Left ventricle myocardium inferior (tissue), 1 donor: Measurements from ENCODE around the gene MYO5B. TPM values are rescaled to one million over a fixed set of nuclear protein-coding genes. Genes with fewer than 3 reads are reported as not detected.

Experiments
- DNase-seq: peaks from one replicate; pipeline ENCODE4 v3.0.0-alpha.2; 2020
- H3K27ac ChIP-seq: fragments of 200-600 bp; replicated peaks from 2 replicates; pipeline ENCODE4 v1.8.0; 2021
- H3K27me3 ChIP-seq: fragments of 200-600 bp; 2 replicates; pipeline ENCODE4 v1.8.0; 2021; ENCODE audit warnings: low read depth
- H3K36me3 ChIP-seq: fragments of 200-600 bp; 2 replicates; pipeline ENCODE4 v1.8.0; 2021
- H3K4me1 ChIP-seq: fragments of 200-600 bp; 2 replicates; pipeline ENCODE4 v1.8.0; 2021
- H3K4me3 ChIP-seq: fragments of 200-600 bp; 2 replicates; pipeline ENCODE4 v1.8.0; 2021; ENCODE audit warnings: mild to moderate bottlenecking, moderate library complexity
- H3K9me3 ChIP-seq: fragments of 200-600 bp; replicated peaks from 2 replicates; pipeline ENCODE4 v1.8.0; 2021
- CTCF ChIP-seq: fragments of 200-600 bp; IDR thresholded peaks from 2 replicates; pipeline ENCODE4 v1.8.0; 2021; ENCODE audit warnings: antibody characterized with exemption, mild to moderate bottlenecking, borderline replicate concordance
- intact Hi-C: fragments of 100-400 bp; cut with micrococcal nuclease; formaldehyde crosslinking; loops from one replicate; pipeline ENCODE4 v1.11.0; 2022
- total RNA-seq: library from RNA; stranded (reverse); fragmentation: NEBNext Ultra II Directional; extraction: Animal tissue kit (Norgen Biotek cat#: 25700); gene quantifications from one replicate; pipeline ENCODE4 v1.2.1, GENCODE V29; 2021
- donor health status: DM: no; HTN: yes; CAD: no; lungs with severe emphysema.

MYO5B gene
- total RNA-seq, 1 donor from 2014 or later: 0.44 TPM

- Histone ChIP-seq H3K27ac (no peak overlapping the region), H3K27me3 (peaks cover 70% of the 10 kb centered on the region), H3K4me3 (no peak overlapping the region), H3K9me3 (no peaks in the 10 kb centered on the region), H3K36me3 (no peaks in the 10 kb centered on the region), H3K4me1 (no peaks in the 10 kb centered on the region)
- no peak for DNase-seq
- intact Hi-C loops: no loop called here
- TF ChIP-seq CTCF: no peak
Observed at GRCh38 chr18:50127516-50128210, 67.3 kb downstream of the MYO5B start.

GRCh38 chr18:50126471-50126870 is 68.5 kb downstream of the MYO5B start:
- no peaks in the 10 kb centered on the region for H3K36me3 ChIP-seq
- H3K4me3 ChIP-seq: no peak overlapping the region
- no peaks in the 10 kb centered on the region for H3K4me1 ChIP-seq
- H3K27ac ChIP-seq: no peak overlapping the region
- no peaks in the 10 kb centered on the region for H3K9me3 ChIP-seq
- peaks cover 62% of the 10 kb centered on the region for H3K27me3 ChIP-seq
- DNase-seq: no peak
- no peak for TF ChIP-seq CTCF
- intact Hi-C loops: no loop called here

- TF ChIP-seq CTCF: no peak
- Histone ChIP-seq H3K36me3 (no peaks in the 10 kb centered on the region), H3K4me3 (no peak overlapping the region), H3K27ac (no peak overlapping the region), H3K4me1 (no peaks in the 10 kb centered on the region), H3K27me3 (peaks cover 64% of the 10 kb centered on the region), H3K9me3 (no peaks in the 10 kb centered on the region)
- intact Hi-C loops: no loop called here
- DNase-seq: no peak
Observed at GRCh38 chr18:50125456-50125855, 69.5 kb downstream of the MYO5B start.

GRCh38 chr18:50119296-50119695 is 75.7 kb downstream of the MYO5B start:
- intact Hi-C loops: no loop called here
- no peak overlapping the region for H3K4me3 ChIP-seq
- no peak for TF ChIP-seq CTCF
- no peaks in the 10 kb centered on the region for H3K4me1 ChIP-seq
- H3K9me3 ChIP-seq: no peaks in the 10 kb centered on the region
- DNase-seq: no peak
- no peaks in the 10 kb centered on the region for H3K36me3 ChIP-seq
- H3K27me3 ChIP-seq: peaks cover 66% of the 10 kb centered on the region
- H3K27ac ChIP-seq: no peak overlapping the region

GRCh38 chr18:50117863-50118262 is 77.1 kb downstream of the MYO5B start:
- intact Hi-C loops: no loop called here
- H3K4me1 ChIP-seq: no peaks in the 10 kb centered on the region
- H3K4me3 ChIP-seq: no peak overlapping the region
- no peak for TF ChIP-seq CTCF
- no peak for DNase-seq
- H3K36me3 ChIP-seq: no peaks in the 10 kb centered on the region
- peaks cover 61% of the 10 kb centered on the region for H3K27me3 ChIP-seq
- no peak overlapping the region for H3K27ac ChIP-seq
- H3K9me3 ChIP-seq: no peaks in the 10 kb centered on the region
